Peyer's patch (tissue), 4 donors: ENCODE measurements around the gene PARP6.

Experiments used
- CTCF ChIP-seq, 6 experiments: fragments of 450-650 bp in 4 of 6; fragments of 200-600 bp in 2 of 6; sonication (generic) in 1 of 6; IDR thresholded peaks; one replicate each; pipeline ENCODE4 v1.5.1; 2017 to 2019; ENCODE audit warnings: antibody characterized with exemption in 6 of 6, mild to moderate bottlenecking in 3 of 6, moderate library complexity in 1 of 6
- POLR2A ChIP-seq, 2 donors: fragments of 450-650 bp; IDR thresholded peaks; one replicate each; pipeline ENCODE4 v1.5.1; 2017; ENCODE audit warnings: antibody characterized with exemption in 2 of 2, mild to moderate bottlenecking in 2 of 2, moderate library complexity in 2 of 2

- TF ChIP-seq CTCF (IDR thresholded peaks at IDR 0.05): no peak
- no peak for TF ChIP-seq POLR2A (IDR thresholded peaks at IDR 0.05)
Observed at GRCh38 chr15:72280751-72281150, 8.4 kb upstream of the PARP6 start.
